Measurements from ENCODE around the gene TFG.
A peak's percentile ranks its signal among the peaks of the same experiment; 100 is the strongest.

The TFG gene

DNA sequence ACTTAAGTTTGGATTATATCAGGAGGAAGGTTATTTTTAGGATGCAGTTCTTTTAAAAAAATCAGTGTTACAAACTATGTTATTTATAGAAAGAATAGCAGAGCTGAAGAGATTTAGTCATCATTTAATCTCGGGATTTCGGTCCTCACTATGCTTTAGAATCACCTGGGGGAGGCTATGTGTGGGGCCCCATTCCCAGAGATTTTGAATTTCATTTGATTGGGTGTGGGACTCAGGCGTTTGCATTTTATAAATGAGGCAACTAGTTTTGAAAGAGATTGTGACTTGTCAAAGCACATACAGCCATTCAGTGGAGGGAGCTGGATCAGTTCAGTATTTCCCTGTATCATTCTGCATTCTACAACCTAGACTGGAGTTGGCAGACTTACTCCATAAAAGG lies 36.8 kb downstream of the TFG start:
- DNase-seq (ENCODE audit: low read depth in 1 of 2, low spot score in 1 of 2), result no peak
- in situ Hi-C loops (cut with HindIII; ENCODE audit: low pct_unique_long_range_greater_than_20kb, low sequenced_read_pairs), result no loop called here
- TF ChIP-seq JUND (IDR thresholded peaks at IDR 0.05; ENCODE audit: low read depth), result no peak

DNA sequence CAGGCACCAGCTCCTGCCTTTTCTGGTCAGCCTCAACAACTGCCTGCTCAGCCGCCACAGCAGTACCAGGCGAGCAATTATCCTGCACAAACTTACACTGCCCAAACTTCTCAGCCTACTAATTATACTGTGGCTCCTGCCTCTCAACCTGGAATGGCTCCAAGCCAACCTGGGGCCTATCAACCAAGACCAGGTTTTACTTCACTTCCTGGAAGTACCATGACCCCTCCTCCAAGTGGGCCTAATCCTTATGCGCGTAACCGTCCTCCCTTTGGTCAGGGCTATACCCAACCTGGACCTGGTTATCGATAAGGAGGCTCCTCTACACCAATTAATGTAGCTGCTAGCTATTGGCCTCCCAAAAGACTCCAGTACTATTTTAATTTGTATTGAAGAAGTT lies 38.9 kb downstream of the TFG start:
- no peak for DNase-seq (ENCODE audit: low read depth in 1 of 2, low spot score in 1 of 2)
- in situ Hi-C loops (cut with HindIII; ENCODE audit: low pct_unique_long_range_greater_than_20kb, low sequenced_read_pairs), result no loop called here

DNA sequence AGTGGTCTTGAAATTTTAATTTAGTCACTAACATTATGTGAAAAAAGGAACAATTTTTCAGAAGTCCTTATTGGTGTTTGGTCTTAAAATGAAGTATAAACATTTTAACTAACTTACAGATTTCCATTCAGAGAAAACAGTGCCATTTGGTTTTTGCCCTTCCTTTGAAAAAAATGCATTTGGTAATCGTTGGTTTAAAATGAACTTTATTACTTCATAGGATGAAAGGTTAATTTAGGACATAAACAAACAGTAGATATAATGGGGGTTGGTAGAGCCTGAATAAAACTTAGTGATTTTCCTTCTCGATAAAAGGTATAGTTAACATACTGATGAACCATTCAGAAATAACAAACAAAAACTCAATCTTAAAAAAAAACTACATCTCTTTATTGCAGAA lies 39.7 kb downstream of the TFG start:
- in situ Hi-C loops (cut with HindIII; ENCODE audit: low pct_unique_long_range_greater_than_20kb, low sequenced_read_pairs), result no loop called here
- TF ChIP-seq JUND (IDR thresholded peaks at IDR 0.05; ENCODE audit: low read depth), result no peak
- no peak for DNase-seq (ENCODE audit: low read depth in 1 of 2, low spot score in 1 of 2)

More for the DNA sequence above, 38.9 kb downstream of the TFG start:
- TF ChIP-seq JUND (IDR thresholded peaks at IDR 0.05; ENCODE audit: low read depth), result no peak

DNA sequence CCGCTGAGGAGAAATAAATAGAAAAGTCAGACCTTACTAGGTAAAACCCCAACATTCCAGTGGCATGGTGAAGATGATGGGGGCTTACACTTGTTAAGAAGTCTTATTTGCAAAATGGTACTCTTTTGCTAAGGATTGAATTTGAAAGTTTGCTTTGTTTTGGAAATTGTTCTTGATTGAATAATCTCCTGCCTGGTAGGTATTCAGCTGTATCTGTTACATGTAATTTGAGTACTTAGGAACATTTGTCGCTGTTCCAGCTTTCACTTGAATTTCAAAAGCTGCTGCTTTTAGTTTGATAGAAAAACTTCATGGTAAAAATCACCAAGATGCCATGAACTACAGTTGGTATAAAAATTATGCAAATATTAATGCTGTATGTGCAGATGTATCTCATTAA lies 44.6 kb downstream of the TFG start:
- TF ChIP-seq JUND (IDR thresholded peaks at IDR 0.05; ENCODE audit: low read depth), result no peak
- in situ Hi-C loops (cut with HindIII; ENCODE audit: low pct_unique_long_range_greater_than_20kb, low sequenced_read_pairs), result no loop called here
- DNase-seq (ENCODE audit: low read depth in 1 of 2, low spot score in 1 of 2), result no peak

DNA sequence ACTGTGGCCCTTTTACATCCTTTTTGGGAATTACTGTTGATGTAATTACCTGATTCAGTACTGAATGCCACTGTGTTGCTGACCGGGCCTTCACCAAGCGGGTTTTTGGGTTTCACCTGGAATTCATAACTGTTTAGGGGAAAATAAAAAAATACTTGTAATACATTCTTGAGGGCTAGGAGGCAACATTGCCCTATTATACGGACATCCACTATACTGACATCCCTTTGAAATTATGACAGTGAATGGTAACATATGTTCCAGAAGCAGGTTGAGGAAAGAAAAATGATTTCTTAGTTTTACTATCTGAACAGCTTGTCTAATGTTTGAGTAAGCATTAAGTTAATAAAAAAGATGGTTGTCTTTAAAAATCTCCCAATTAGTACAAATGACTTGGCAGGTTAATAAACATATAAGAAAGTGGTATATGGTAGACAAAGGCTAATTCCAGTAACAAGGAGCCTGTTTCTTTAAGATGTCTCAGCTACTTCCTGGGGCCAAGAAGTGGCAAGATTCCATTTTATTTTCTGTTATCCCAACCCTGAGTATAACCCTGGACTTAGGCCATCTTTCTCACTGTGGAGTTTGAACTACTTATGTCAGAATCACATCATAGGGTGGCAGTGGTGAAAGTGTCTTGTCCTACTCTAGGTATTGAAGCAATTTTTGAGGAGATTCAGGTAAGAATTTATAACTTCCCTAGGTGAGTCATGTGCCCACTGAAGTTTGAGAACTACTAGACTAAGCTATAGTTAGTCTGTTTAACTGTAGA lies 45.5 kb downstream of the TFG start:
- in situ Hi-C loops (cut with HindIII; ENCODE audit: low pct_unique_long_range_greater_than_20kb, low sequenced_read_pairs), result no loop called here
- no peak for TF ChIP-seq JUND (IDR thresholded peaks at IDR 0.05; ENCODE audit: low read depth)
- DNase-seq (ENCODE audit: low read depth in 1 of 2, low spot score in 1 of 2), result no peak

DNA sequence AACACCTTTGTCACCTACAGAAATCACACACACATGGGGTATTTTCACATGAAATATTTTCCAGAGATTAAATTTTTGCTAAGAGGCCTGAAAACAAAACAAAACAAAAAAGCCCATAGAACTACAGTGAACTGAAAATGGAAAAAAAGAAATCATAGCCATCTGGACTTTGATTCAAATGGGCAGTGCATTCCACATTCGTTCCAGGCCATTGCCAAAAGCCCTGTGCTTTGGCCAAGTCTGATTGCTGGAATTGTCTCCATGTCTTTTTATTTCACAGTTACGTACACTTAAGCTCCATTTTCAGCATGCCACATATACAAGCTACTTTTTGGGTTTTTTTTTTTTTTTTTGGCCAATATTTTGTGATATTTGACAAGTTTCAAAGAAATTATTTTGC lies 47.1 kb downstream of the TFG start:
- no peak for TF ChIP-seq JUND (IDR thresholded peaks at IDR 0.05; ENCODE audit: low read depth)
- in situ Hi-C loops (cut with HindIII; ENCODE audit: low pct_unique_long_range_greater_than_20kb, low sequenced_read_pairs), result no loop called here
- no peak for DNase-seq (ENCODE audit: low read depth in 1 of 2, low spot score in 1 of 2)

DNA sequence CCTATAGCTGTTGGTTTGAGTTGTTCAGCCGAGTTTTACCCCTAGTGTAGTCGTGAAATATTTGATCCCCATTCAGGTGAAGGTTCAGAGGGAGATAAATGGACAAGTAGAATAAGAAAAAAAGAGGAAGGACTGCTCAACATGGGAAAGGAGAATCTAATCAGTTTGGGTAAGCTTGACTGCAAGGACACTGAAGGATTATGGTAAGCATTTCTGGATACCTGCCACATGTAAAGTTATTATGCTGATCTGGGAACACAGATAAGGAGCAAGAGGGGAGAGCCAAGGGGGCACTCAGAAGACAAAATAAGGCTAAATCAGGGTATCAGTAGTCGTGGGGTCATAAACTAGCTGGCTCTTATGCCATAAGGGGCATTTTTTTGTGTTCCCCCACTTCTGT lies 49.9 kb downstream of the TFG start:
- DNase-seq (ENCODE audit: low read depth in 1 of 2, low spot score in 1 of 2), result no peak
- no peak for TF ChIP-seq JUND (IDR thresholded peaks at IDR 0.05; ENCODE audit: low read depth)
- in situ Hi-C loops (cut with HindIII; ENCODE audit: low pct_unique_long_range_greater_than_20kb, low sequenced_read_pairs), result no loop called here

DNA sequence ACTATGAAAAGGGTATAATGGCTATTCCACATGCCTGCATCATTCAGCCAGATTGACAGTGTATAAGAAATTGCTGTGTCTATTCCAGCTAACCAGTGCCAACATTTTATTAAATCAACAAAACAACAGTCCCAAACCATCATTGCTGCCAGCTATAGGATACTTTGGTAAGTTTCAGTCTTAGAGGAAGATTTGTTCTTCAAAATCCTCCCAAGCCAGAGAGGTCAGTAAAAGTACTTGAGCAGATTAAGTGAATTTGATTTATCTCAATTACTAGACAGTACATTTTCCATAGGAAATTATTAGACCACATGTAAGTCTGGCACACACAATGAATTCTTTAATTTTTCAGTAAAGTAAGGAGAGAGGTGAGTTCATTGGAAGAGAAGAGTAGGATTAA lies 50.7 kb downstream of the TFG start:
- no peak for TF ChIP-seq JUND (IDR thresholded peaks at IDR 0.05; ENCODE audit: low read depth)
- no peak for DNase-seq (ENCODE audit: low read depth in 1 of 2, low spot score in 1 of 2)
- in situ Hi-C loops (cut with HindIII; ENCODE audit: low pct_unique_long_range_greater_than_20kb, low sequenced_read_pairs), result no loop called here

DNA sequence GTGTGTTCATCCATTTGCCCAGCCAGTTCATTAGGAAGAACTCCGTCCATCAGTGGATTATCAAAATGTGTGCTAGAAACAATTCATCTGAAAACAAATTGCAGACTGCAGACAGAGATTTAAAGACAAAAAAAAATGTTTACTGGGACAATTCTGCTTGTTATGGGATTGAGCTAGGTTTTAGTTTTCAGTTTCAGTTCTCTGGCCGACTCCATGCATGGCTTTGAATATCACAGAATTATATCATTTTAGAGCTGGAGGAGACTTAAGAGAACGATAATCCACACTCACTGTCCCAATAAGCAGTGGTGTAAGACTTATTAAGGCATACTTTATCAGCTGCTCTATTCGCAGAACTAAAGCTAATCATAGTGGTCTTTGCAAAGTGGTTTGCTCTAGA lies 51.1 kb downstream of the TFG start:
- DNase-seq (ENCODE audit: low read depth in 1 of 2, low spot score in 1 of 2), result no peak
- in situ Hi-C loops (cut with HindIII; ENCODE audit: low pct_unique_long_range_greater_than_20kb, low sequenced_read_pairs), result no loop called here
- TF ChIP-seq JUND (IDR thresholded peaks at IDR 0.05; ENCODE audit: low read depth), result no peak

DNA sequence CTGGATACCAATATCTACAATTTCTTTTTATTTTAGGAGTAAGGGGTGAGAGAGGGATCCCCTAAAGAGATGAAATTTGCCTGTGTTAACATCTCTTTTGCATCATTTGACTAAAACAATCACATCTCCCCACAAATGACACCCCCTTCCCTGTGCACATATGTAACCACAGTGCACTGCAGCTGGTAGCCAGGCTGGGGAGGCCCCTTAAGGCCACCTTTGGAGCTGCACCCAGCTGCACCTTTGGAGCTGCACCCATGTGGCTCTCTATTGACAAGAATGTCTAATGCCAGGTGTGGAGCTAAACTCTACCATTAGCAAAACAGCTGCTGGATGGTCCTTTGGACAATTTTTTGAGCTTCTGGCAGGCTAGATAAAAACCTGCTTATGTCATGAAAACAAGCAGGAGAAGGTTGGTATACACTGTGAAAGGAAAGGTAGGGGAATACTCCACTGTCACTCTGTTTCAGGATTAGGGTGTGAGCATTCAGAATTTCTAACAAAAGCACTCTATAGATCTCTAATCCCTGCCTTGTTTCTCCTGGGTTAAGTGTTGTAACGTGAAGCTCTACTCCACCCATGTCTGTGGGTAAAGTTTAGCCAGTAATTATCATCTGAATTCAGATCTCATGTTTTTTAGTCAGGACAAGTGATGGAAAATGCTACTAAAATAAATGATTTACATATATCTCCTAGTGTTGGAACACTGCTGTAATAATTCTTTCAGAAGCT lies 52.1 kb downstream of the TFG start:
- TF ChIP-seq JUND (IDR thresholded peaks at IDR 0.05; ENCODE audit: low read depth), result no peak
- in situ Hi-C loops (cut with HindIII; ENCODE audit: low pct_unique_long_range_greater_than_20kb, low sequenced_read_pairs), result no loop called here

DNA sequence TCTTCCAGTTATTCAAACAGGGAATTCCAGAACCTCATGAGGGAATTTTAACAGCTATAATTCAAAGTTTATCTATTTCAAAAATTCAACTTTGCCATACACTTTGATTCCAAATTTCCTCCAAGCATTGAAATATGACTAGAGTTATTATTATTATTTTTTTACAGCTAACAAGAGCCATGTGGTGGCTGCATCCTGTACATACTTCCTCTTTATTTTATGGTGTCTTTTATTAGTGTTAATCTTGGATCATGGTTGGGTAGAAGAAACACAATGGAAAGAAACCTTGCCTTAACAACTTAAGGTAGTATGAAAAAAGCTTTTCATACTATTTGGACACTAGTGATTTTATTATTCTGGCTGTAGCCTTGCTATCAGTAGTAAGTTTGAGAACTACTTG lies 52.7 kb downstream of the TFG start:
- in situ Hi-C loops (cut with HindIII; ENCODE audit: low pct_unique_long_range_greater_than_20kb, low sequenced_read_pairs), result no loop called here
- DNase-seq (ENCODE audit: low read depth in 1 of 2, low spot score in 1 of 2), result no peak
- no peak for TF ChIP-seq JUND (IDR thresholded peaks at IDR 0.05; ENCODE audit: low read depth)

More for the DNA sequence above, 52.1 kb downstream of the TFG start:
- peak; percentile 8 to 52 for DNase-seq (ENCODE audit: low read depth in 1 of 2, low spot score in 1 of 2)

DNA sequence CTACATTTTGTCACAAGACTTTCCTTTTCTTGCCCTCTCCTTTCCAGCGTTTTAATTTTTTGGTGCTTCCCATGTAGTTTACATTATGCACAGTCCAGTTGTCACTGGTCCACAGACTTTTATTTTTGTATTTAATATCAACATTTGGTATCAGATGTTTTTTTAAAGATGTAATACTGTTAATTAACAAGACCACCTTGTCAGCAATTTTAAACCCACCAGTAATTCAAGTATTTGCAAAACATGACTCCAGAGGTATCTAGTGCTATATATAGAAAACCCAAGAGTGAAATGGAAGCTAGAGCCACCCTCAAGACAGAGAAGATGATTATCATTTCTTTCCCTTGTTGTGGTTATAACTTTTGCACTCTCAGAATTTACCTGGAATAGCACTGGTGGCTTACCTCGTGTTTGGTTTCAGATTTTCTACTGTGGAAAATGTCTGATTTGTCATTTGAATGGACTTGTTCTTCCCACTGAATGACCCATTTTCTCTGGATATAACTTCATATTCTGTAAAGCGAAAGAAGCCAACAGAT lies 56.2 kb downstream of the TFG start:
- in situ Hi-C loops (cut with HindIII; ENCODE audit: low pct_unique_long_range_greater_than_20kb, low sequenced_read_pairs), result no loop called here
- DNase-seq (ENCODE audit: low read depth in 1 of 2, low spot score in 1 of 2), result no peak
- no peak for TF ChIP-seq JUND (IDR thresholded peaks at IDR 0.05; ENCODE audit: low read depth)

DNA sequence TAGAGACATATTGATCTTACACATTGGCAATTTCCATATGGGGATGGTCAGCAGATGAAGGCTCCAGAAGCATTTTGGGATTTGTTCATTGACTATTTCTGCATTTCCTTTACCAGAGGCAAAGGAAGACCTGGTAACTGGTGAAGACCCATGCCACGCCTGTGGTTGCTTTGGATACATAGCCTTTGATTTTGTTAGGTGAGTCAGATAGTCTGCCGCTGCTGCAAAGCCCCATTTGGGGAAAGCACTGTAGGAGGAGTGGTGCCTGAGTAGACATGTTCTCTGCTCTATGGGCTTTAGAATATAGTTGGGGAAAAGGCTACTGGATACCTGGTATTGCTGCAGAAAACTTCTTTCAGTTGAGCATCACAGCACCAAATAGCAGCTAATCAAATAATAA lies 56.8 kb downstream of the TFG start:
- in situ Hi-C loops (cut with HindIII; ENCODE audit: low pct_unique_long_range_greater_than_20kb, low sequenced_read_pairs), result no loop called here
- no peak for DNase-seq (ENCODE audit: low read depth in 1 of 2, low spot score in 1 of 2)
- no peak for TF ChIP-seq JUND (IDR thresholded peaks at IDR 0.05; ENCODE audit: low read depth)

Data from T47D (cell line).